ENCODE results near the gene AMOTL1.

Gene AMOTL1

GRCh38 chr11:94860333-94860732, 92.2 kb downstream of the AMOTL1 start:
- Histone ChIP-seq H3K27ac (ENCODE audit: low read depth, low read length) (no peak overlapping the region), H3K9me3 (ENCODE audit: control insufficient read depth, insufficient read depth, low read length) (no peaks in the 10 kb centered on the region), H3K9me2 (replicated peaks; ENCODE audit: control insufficient read depth, low read length) (no peaks in the 10 kb centered on the region), H3K4me1 (ENCODE audit: control insufficient read depth, low read length) (no peaks in the 10 kb centered on the region), H3K4me3 (ENCODE audit: low read length) (no peak overlapping the region), H3K27me3 (ENCODE audit: control insufficient read depth, low read length) (no peaks in the 10 kb centered on the region), H3F3A (ENCODE audit: control insufficient read depth, insufficient read depth) (no peaks in the 10 kb centered on the region), H3K79me2 (ENCODE audit: control insufficient read depth, low read length) (no peaks in the 10 kb centered on the region), H3K4me2 (ENCODE audit: low read length) (no peak overlapping the region), H4K20me1 (ENCODE audit: control insufficient read depth, insufficient read depth, low read depth, low read length) (no peaks in the 10 kb centered on the region), H3K36me3 (ENCODE audit: control insufficient read depth, low read length) (no peaks in the 10 kb centered on the region)
- TF ChIP-seq, protein P1, sequence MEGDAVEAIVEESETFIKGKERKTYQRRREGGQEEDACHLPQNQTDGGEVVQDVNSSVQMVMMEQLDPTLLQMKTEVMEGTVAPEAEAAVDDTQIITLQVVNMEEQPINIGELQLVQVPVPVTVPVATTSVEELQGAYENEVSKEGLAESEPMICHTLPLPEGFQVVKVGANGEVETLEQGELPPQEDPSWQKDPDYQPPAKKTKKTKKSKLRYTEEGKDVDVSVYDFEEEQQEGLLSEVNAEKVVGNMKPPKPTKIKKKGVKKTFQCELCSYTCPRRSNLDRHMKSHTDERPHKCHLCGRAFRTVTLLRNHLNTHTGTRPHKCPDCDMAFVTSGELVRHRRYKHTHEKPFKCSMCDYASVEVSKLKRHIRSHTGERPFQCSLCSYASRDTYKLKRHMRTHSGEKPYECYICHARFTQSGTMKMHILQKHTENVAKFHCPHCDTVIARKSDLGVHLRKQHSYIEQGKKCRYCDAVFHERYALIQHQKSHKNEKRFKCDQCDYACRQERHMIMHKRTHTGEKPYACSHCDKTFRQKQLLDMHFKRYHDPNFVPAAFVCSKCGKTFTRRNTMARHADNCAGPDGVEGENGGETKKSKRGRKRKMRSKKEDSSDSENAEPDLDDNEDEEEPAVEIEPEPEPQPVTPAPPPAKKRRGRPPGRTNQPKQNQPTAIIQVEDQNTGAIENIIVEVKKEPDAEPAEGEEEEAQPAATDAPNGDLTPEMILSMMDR (IDR thresholded peaks at IDR 0.05; ENCODE audit: low read depth, low read length, poor library complexity, severe bottlenecking), result no peak
- no peak for TF ChIP-seq EZH2phosphoT487 (IDR thresholded peaks at IDR 0.05; ENCODE audit: borderline replicate concordance, low read length)

- Histone ChIP-seq H3K9me2 (replicated peaks; ENCODE audit: control insufficient read depth, low read length) (no peaks in the 10 kb centered on the region), H3K36me3 (ENCODE audit: control insufficient read depth, low read length) (no peaks in the 10 kb centered on the region), H3K27me3 (ENCODE audit: control insufficient read depth, low read length) (no peaks in the 10 kb centered on the region), H3K79me2 (ENCODE audit: control insufficient read depth, low read length) (no peaks in the 10 kb centered on the region), H3K4me2 (ENCODE audit: low read length) (no peak overlapping the region), H3F3A (ENCODE audit: control insufficient read depth, insufficient read depth) (no peaks in the 10 kb centered on the region), H3K4me1 (ENCODE audit: control insufficient read depth, low read length) (no peaks in the 10 kb centered on the region), H3K9me3 (ENCODE audit: control insufficient read depth, insufficient read depth, low read length) (no peaks in the 10 kb centered on the region), H3K27ac (ENCODE audit: low read depth, low read length) (no peak overlapping the region), H3K4me3 (ENCODE audit: low read length) (no peak overlapping the region), H4K20me1 (ENCODE audit: control insufficient read depth, insufficient read depth, low read depth, low read length) (no peaks in the 10 kb centered on the region)
- TF ChIP-seq EZH2phosphoT487 (IDR thresholded peaks at IDR 0.05; ENCODE audit: borderline replicate concordance, low read length), result no peak
- TF ChIP-seq, protein P1 (IDR thresholded peaks at IDR 0.05; ENCODE audit: low read depth, low read length, poor library complexity, severe bottlenecking), result no peak
Measured at GRCh38 chr11:94861306-94861845, 93.2 kb downstream of the AMOTL1 start.

- Histone ChIP-seq H3K79me2 (ENCODE audit: control insufficient read depth, low read length) (no peaks in the 10 kb centered on the region), H3K4me2 (ENCODE audit: low read length) (no peak overlapping the region), H3K27ac (ENCODE audit: low read depth, low read length) (no peak overlapping the region), H3K27me3 (ENCODE audit: control insufficient read depth, low read length) (no peaks in the 10 kb centered on the region), H3K4me3 (ENCODE audit: low read length) (no peak overlapping the region), H3K9me3 (ENCODE audit: control insufficient read depth, insufficient read depth, low read length) (no peaks in the 10 kb centered on the region), H3F3A (ENCODE audit: control insufficient read depth, insufficient read depth) (no peaks in the 10 kb centered on the region), H3K4me1 (ENCODE audit: control insufficient read depth, low read length) (no peaks in the 10 kb centered on the region), H4K20me1 (ENCODE audit: control insufficient read depth, insufficient read depth, low read depth, low read length) (no peaks in the 10 kb centered on the region), H3K36me3 (ENCODE audit: control insufficient read depth, low read length) (no peaks in the 10 kb centered on the region), H3K9me2 (replicated peaks; ENCODE audit: control insufficient read depth, low read length) (no peaks in the 10 kb centered on the region)
- TF ChIP-seq EZH2phosphoT487 (IDR thresholded peaks at IDR 0.05; ENCODE audit: borderline replicate concordance, low read length), result no peak
- TF ChIP-seq, protein P1 (IDR thresholded peaks at IDR 0.05; ENCODE audit: low read depth, low read length, poor library complexity, severe bottlenecking), result no peak
Measured at GRCh38 chr11:94862926-94863880, 95.0 kb downstream of the AMOTL1 start.

All from DOHH2 (cell line).